GM19328 (cell line): ENCODE measurements around the gene CTSS.
"Not testable (repeated sequence)": the region's sequence is repeated elsewhere in the genome, so short reads cannot be mapped to it uniquely, and the experiment has no call there.

Source experiments
- ATAC-seq: cut with Tn5 transposase; IDR thresholded peaks from one replicate; pipeline ENCODE4 v1.9.1; 2021; ENCODE audit warnings: mild to moderate bottlenecking, moderate library complexity; ENCODE audit not compliant: unreplicated experiment

Gene CTSS

GRCh38 chr1:150765296-150765976 lies at the start of gene CTSS:
TSS of gene CTSS (minus strand) at chr1:150765778. CDS start at chr1:150764763, 1,015 bp downstream.
- ATAC-seq, result no peak

- ATAC-seq, result no peak
Observed at GRCh38 chr1:150813028-150813707, 47.6 kb upstream of the CTSS start.

DNA sequence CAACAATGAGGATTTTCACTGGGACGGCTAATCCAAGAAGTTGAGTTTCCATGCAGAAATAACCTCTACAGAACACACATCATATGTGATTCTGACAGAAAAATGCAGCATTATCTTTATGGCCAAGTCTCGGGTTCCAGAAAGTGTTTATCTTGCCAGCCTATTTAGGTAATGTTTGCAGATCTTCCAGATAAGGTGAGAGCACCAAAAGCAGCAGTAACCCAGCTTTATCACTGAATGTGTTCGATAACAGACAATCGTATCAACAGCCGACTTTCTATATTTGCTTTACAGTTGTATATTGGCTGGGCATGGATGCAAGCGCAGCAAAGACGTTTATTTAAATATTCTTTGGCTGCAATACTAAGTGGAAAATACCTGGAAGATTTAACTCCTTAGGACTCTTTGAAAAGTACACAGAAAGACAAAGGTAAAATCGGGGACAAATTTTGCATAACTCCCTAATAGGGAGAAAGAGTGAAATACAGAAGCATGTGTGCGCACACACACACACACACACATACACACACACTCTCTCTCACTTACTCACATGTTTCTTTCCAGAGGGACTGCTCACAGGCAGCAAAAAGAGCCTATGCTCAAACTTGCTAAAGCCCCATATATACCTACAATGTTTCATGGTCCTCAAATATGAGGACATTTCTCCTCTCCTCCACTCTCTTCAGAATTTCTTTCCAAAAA lies 45.5 kb upstream of the CTSS start:
- ATAC-seq, result no peak

GRCh38 chr1:150809651-150810050 lies 44.1 kb upstream of the CTSS start:
- no peak for ATAC-seq

- no peak for ATAC-seq
Observed at GRCh38 chr1:150808846-150809245, 43.3 kb upstream of the CTSS start.

DNA sequence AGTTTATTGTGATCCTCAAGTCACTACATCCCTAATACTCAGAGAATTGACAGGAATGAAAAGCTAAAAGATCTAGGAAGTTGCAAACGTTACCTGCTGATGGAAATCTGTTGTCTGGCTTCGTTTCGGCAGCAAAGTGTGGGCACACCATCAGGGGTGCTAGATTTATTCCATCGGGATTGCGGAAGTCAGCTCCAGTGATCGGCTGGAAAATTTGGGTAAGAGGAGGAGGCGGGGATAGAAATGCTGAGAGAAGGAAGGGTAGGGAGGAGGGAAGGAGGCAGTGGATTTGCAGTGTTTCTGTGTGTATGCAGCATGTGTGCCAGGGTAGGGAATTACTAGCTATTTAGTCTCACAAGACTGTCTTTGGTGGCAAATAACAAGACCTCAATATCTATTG lies 42.5 kb upstream of the CTSS start, which contains the start of gene CTSK:
TSS of gene CTSK (minus strand) at position 140 of the 400 bp plus-strand sequence. CDS start 1,455 bp downstream, outside the sequence.
- no peak for ATAC-seq

- no peak for ATAC-seq
Observed at GRCh38 chr1:150807249-150808023, 41.9 kb upstream of the CTSS start.

DNA sequence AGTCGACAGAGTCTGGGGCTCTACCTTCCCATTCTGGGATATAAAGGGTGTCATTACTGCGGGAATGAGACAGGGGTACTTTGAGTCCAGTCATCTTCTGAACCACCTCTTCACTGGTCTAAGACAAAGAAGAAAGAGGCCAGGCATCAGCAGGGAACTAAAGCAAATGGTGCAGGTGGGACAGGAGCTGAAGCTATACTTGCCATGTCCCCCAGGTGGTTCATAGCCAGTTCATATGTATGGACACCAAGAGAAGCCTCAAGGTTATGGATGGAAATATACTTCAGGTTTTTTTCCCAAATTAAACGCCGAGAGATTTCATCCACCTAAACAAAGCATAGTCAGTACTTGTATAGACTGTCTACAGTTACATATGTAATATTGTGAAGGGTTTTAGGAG lies 40.3 kb upstream of the CTSS start:
- no peak for ATAC-seq

DNA sequence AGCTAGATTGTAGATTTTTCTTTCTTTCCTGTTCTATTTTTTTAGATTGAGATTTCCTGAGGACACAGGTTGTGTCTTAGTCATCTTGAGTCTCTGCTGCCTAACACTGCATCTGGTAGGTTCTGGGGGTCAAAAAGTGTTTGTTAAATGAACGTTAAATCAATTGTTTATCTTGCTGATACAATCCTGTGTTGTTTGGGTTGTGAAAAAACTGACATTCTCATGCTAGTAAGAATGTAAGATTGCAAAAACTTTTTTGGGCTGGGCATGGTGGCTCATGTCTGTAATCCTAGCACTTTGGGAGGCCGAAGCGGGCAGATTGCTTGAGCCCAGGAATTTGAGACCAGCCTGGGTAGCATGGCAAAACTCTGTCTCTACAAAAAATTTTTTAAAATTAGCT lies 39.1 kb upstream of the CTSS start:
- no peak for ATAC-seq

DNA sequence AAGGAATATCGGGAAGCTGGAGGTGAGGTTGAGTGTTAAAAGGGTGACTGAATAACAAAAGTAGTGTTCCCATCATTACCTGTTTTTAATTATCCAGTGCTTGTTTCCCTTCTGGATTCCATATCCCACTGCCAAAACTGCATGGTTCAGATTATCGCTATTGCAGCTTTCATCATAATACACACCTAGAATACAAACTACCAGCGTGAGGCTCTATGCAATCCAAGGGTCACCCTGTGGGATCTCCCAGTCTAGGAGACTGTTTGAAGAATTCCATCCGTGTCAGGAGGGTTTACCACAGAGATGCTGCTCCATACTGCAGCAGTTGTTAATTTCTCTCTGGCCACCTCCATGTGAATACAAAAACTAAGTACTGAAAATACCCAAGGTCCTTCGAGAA lies 33.5 kb upstream of the CTSS start:
- no peak for ATAC-seq

DNA sequence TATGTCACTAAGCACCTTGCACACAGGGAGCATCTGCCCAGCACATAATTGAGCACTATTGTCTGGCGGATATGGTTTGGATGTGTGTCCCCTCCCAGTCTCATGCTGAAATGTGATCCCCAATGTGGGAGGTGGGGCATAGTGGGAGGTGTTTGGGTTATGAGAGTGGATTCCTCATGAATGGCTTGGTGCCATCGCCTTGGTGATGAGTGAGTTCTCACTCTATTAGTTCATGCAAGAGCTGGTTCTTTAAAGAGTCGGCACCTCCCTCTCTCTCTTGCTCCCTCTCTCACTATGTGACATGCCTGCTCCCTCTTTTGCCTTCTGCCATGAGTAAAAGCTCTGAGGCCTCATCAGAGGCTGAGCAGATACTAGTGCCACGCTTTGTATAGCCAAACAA lies 32.9 kb upstream of the CTSS start:
- no peak for ATAC-seq

GRCh38 chr1:150796374-150796773 lies 30.8 kb upstream of the CTSS start:
- no peak for ATAC-seq

- not testable (repeated sequence) for ATAC-seq
Observed at GRCh38 chr1:150793778-150794177, 28.2 kb upstream of the CTSS start.

GRCh38 chr1:150793221-150793620 lies 27.6 kb upstream of the CTSS start:
- ATAC-seq, result no peak

GRCh38 chr1:150791585-150791984 lies 26.0 kb upstream of the CTSS start:
- ATAC-seq, result no peak

DNA sequence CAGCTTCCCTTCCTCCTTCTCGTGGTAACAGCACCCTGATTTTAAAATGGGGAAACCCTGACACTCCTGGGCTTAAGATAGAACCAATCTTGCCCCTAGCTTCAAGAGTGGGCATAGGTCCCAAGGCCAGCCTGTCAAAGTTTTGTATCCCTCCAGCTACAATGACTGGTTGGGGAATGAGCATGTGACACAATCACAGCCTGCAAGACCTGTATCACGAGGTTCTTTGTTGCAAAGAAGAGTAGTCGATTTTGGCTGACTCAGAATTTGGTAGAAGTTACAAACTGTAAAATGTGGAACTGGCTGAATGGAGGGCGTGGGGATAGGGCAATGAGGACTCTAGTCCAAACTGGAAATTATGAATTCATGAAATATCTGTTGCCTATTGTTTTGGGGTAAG lies 23.8 kb upstream of the CTSS start:
- ATAC-seq, result no peak

GRCh38 chr1:150788946-150789345 lies 23.4 kb upstream of the CTSS start:
- no peak for ATAC-seq

GRCh38 chr1:150787455-150787854 lies 21.9 kb upstream of the CTSS start:
- ATAC-seq, result no peak

GRCh38 chr1:150780510-150780909 lies 14.9 kb upstream of the CTSS start:
- ATAC-seq, result no peak

- no peak for ATAC-seq
Observed at GRCh38 chr1:150778409-150778808, 12.8 kb upstream of the CTSS start.

- no peak for ATAC-seq
Observed at GRCh38 chr1:150777544-150777943, 12.0 kb upstream of the CTSS start.
